Liver (tissue), 9 donors: ENCODE measurements around the gene RETREG1. TPM values are rescaled to one million over a fixed set of nuclear protein-coding genes. Genes with fewer than 3 reads are reported as not detected.

Source experiments
- DNase-seq: peaks from one replicate; pipeline ENCODE4 v3.0.0-alpha.2; 2017; ENCODE audit warnings: low spot score
- H3K27ac ChIP-seq, 2 donors: one replicate each; pipeline ENCODE4 v1.7.0; 2013; ENCODE audit warnings: inconsistent platforms in 2 of 2, low read length in 2 of 2, control low read depth in 1 of 2, low read depth in 1 of 2, mild to moderate bottlenecking in 1 of 2
- H3K27me3 ChIP-seq, 4 donors: one replicate each; pipeline versions ENCODE4 v1.6.1 to v1.7.0; 2013; ENCODE audit warnings: low read length in 3 of 4, inconsistent platforms in 1 of 4, mild to moderate bottlenecking in 1 of 4, moderate library complexity in 1 of 4; ENCODE audit not compliant: control insufficient read depth in 4 of 4, insufficient read depth in 4 of 4
- H3K36me3 ChIP-seq, 4 donors: one replicate each; pipeline versions ENCODE4 v1.6.1 to v1.7.0; 2013; ENCODE audit warnings: low read length in 3 of 4, mild to moderate bottlenecking in 3 of 4, low read depth in 1 of 4, moderate library complexity in 1 of 4; ENCODE audit not compliant: control insufficient read depth in 4 of 4, insufficient read depth in 3 of 4
- H3K4me1 ChIP-seq, 4 donors: one replicate each; pipeline versions ENCODE4 v1.6.1 to v1.7.0; 2013; ENCODE audit warnings: low read length in 3 of 4, mild to moderate bottlenecking in 3 of 4, moderate library complexity in 1 of 4; ENCODE audit not compliant: control insufficient read depth in 4 of 4, insufficient read depth in 4 of 4
- H3K4me3 ChIP-seq, 3 donors: one replicate each; pipeline versions ENCODE4 v1.6.1 to v1.7.0; 2013; ENCODE audit warnings: low read length in 3 of 3, control low read depth in 1 of 3, low read depth in 1 of 3, mild to moderate bottlenecking in 1 of 3
- H3K9ac ChIP-seq, 2 donors: one replicate each; pipeline ENCODE4 v1.7.0; 2013; ENCODE audit warnings: low read length in 2 of 2, mild to moderate bottlenecking in 2 of 2, moderate library complexity in 2 of 2, control low read depth in 1 of 2, low read depth in 1 of 2
- H3K9me3 ChIP-seq, 4 donors: one replicate each; pipeline versions ENCODE4 v1.6.1 to v1.7.0; 2013; ENCODE audit warnings: low read length in 3 of 4; ENCODE audit not compliant: control insufficient read depth in 4 of 4
- EGR1 ChIP-seq, 2 donors: IDR thresholded peaks; 2 replicates each; pipeline ENCODE4 v1.6.1; 2016 to 2018; ENCODE audit warnings: antibody characterized with exemption in 2 of 2, low read depth in 2 of 2
- FOXA1 ChIP-seq: IDR thresholded peaks from 2 replicates; pipeline ENCODE4 v1.6.1; 2016; ENCODE audit warnings: antibody characterized with exemption
- FOXA2 ChIP-seq: IDR thresholded peaks from 2 replicates; pipeline ENCODE4 v1.6.1; 2016; ENCODE audit warnings: antibody characterized with exemption
- GABPA ChIP-seq, 2 donors: IDR thresholded peaks in 1 of 2; conservative IDR thresholded peaks in 1 of 2; 2 replicates each; pipeline ENCODE4 v1.6.1; 2016; ENCODE audit warnings: antibody characterized with exemption in 2 of 2, mild to moderate bottlenecking in 1 of 2, moderate library complexity in 1 of 2
- HNF4A ChIP-seq, 2 donors: conservative IDR thresholded peaks; 2 replicates each; pipeline ENCODE4 v1.6.1; 2016; ENCODE audit warnings: antibody characterized with exemption in 2 of 2, mild to moderate bottlenecking in 2 of 2
- HNF4G ChIP-seq: IDR thresholded peaks from 2 replicates; pipeline ENCODE4 v1.6.1; 2016; ENCODE audit warnings: antibody characterized with exemption
- JUND ChIP-seq, 2 donors: IDR thresholded peaks; 2 replicates each; pipeline ENCODE4 v1.6.1; 2016; ENCODE audit warnings: antibody characterized with exemption in 2 of 2
- NR2F2 ChIP-seq: IDR thresholded peaks from 2 replicates; pipeline ENCODE4 v1.6.1; 2016; ENCODE audit warnings: antibody characterized with exemption
- RAD21 ChIP-seq, 2 donors: IDR thresholded peaks; 2 replicates each; pipeline ENCODE4 v1.6.1; 2016; ENCODE audit warnings: antibody characterized with exemption in 2 of 2, mild to moderate bottlenecking in 2 of 2
- RXRA ChIP-seq, 2 donors: IDR thresholded peaks; 2 replicates each; pipeline ENCODE4 v1.6.1; 2017 to 2018; ENCODE audit warnings: antibody characterized with exemption in 2 of 2, mild to moderate bottlenecking in 1 of 2
- SP1 ChIP-seq: IDR thresholded peaks from 2 replicates; pipeline ENCODE4 v1.6.1; 2018; ENCODE audit warnings: antibody characterized with exemption, mild to moderate bottlenecking
- TAF1 ChIP-seq: conservative IDR thresholded peaks from 2 replicates; pipeline ENCODE4 v1.6.1; 2016; ENCODE audit warnings: antibody characterized with exemption, mild to moderate bottlenecking
- YY1 ChIP-seq: IDR thresholded peaks from 2 replicates; pipeline ENCODE4 v1.6.1; 2016; ENCODE audit warnings: antibody characterized with exemption, mild to moderate bottlenecking
- WGBS: extraction: QIAGEN DNeasy Blood & Tissue Kit; methylation state at CpG from one replicate; pipeline ENCODE4 v1.1.7; 2013; 5-methylcytosine and 5-hydroxymethylcytosine counted together
- polyA plus RNA-seq, 2 donors: library from polyadenylated mRNA; stranded (reverse) in 1 of 2; unstranded in 1 of 2; fragments of 200-250 nt in 1 of 2; fragments of >200 nt in 1 of 2; fragmentation: Nextera tagmentation in 1 of 2; extraction: Ambion mirVana in 1 of 2; gene quantifications; one replicate each; pipeline versions ENCODE4 v1.2.1 to v1.2.3, GENCODE V29; 2013 to 2015
- total RNA-seq, 2 donors: library from RNA; depleted of rRNA; stranded (reverse); fragments of >200 nt; gene quantifications; one replicate each; pipeline ENCODE4 v1.2.3, GENCODE V29; 2014
- TF ChIP-seq, protein P1 (sequence below): IDR thresholded peaks from 2 replicates; pipeline ENCODE4 v1.6.1; 2016; ENCODE audit warnings: antibody characterized with exemption, mild to moderate bottlenecking
- TF ChIP-seq, protein P2 (sequence below): IDR thresholded peaks from 2 replicates; pipeline ENCODE4 v1.6.1; 2016; ENCODE audit warnings: antibody characterized with exemption
- TF ChIP-seq, protein P3 (sequence below): IDR thresholded peaks from 2 replicates; pipeline ENCODE4 v1.6.1; 2016; ENCODE audit warnings: antibody characterized with exemption
- TF ChIP-seq, protein P4 (sequence below): fragments of 150-350 bp; IDR thresholded peaks from 2 replicates; pipeline ENCODE4 v1.5.1; 2017; ENCODE audit warnings: improper control_type of control experiment, low read depth, low read length; ENCODE audit not compliant: missing input control
- TF ChIP-seq, protein P5 (sequence below): IDR thresholded peaks from 2 replicates; pipeline ENCODE4 v1.6.1; 2016; ENCODE audit warnings: antibody characterized with exemption
- donor health status: healthy.
- donor health status: healthy.
- donor health status: healthy.
- donor health status: healthy.
- donor health status: healthy.

The RETREG1 gene
- total and polyA plus RNA-seq, 4 donors, result 0.70 to 28.1 (median 4.2) TPM

- Histone ChIP-seq H3K27ac (no peak overlapping the region), H3K4me3 (no peak overlapping the region), H3K4me1 (peaks cover 5 to 40% (median 24%) of the 10 kb centered on the region in 4 donors), H3K9me3 (no peaks in the 10 kb centered on the region), H3K36me3 (peaks cover 14 to 53% (median 39%) of the 10 kb centered on the region in 4 donors), H3K9ac (no peak overlapping the region), H3K27me3 (no peaks in the 10 kb centered on the region)
- no peak for DNase-seq
- TF ChIP-seq, protein P1, sequence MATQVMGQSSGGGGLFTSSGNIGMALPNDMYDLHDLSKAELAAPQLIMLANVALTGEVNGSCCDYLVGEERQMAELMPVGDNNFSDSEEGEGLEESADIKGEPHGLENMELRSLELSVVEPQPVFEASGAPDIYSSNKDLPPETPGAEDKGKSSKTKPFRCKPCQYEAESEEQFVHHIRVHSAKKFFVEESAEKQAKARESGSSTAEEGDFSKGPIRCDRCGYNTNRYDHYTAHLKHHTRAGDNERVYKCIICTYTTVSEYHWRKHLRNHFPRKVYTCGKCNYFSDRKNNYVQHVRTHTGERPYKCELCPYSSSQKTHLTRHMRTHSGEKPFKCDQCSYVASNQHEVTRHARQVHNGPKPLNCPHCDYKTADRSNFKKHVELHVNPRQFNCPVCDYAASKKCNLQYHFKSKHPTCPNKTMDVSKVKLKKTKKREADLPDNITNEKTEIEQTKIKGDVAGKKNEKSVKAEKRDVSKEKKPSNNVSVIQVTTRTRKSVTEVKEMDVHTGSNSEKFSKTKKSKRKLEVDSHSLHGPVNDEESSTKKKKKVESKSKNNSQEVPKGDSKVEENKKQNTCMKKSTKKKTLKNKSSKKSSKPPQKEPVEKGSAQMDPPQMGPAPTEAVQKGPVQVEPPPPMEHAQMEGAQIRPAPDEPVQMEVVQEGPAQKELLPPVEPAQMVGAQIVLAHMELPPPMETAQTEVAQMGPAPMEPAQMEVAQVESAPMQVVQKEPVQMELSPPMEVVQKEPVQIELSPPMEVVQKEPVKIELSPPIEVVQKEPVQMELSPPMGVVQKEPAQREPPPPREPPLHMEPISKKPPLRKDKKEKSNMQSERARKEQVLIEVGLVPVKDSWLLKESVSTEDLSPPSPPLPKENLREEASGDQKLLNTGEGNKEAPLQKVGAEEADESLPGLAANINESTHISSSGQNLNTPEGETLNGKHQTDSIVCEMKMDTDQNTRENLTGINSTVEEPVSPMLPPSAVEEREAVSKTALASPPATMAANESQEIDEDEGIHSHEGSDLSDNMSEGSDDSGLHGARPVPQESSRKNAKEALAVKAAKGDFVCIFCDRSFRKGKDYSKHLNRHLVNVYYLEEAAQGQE, result no peak
- no peak for TF ChIP-seq RAD21 (IDR thresholded peaks at IDR 0.05)
- peak in 1 of 2 donors; percentile 31 for TF ChIP-seq HNF4A (conservative IDR thresholded peaks at IDR 0.05)
- TF ChIP-seq YY1, result no peak
- TF ChIP-seq EGR1 (IDR thresholded peaks at IDR 0.05; ENCODE audit: low read depth in 2 of 2), result no peak
- peak; percentile 18 for TF ChIP-seq NR2F2
- TF ChIP-seq RXRA (IDR thresholded peaks at IDR 0.05), result no peak
- TF ChIP-seq GABPA (IDR thresholded peaks at IDR 0.05 in 1 of 2, conservative IDR thresholded peaks at IDR 0.05 in 1 of 2), result no peak
- no peak for TF ChIP-seq HNF4G
- 94% methylated on average over 1 of the region's 1 CpG for WGBS
These were observed 155.0 kb downstream of the RETREG1 start for GRCh38 chr5:16461782-16462181.

DNA sequence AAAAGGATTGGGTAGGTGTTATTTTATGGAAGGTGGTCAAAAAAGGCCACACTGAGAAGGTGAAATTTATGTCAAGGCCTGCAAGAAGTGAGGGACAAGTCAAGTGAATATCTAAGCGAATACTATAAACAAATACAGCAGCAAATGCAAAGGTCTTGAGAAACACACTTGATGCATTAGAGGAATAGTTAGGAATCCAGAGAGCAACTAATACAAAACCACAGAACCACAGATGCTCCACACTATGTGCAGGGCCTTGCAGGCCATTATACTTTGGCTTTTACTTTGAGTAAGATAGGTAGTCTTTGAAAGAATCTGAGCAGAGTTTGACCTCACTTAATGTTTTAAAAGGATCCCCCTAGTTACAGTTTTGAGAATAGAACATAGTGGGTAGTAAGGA is 155.8 kb downstream of the RETREG1 start:
- Histone ChIP-seq H3K9ac (no peak overlapping the region), H3K9me3 (no peaks in the 10 kb centered on the region), H3K27ac (no peak overlapping the region), H3K36me3 (peaks cover 14 to 60% (median 39%) of the 10 kb centered on the region in 4 donors), H3K27me3 (no peaks in the 10 kb centered on the region), H3K4me3 (no peak overlapping the region), H3K4me1 (peaks cover 5 to 34% (median 22%) of the 10 kb centered on the region in 4 donors)
- DNase-seq, result no peak
- TF ChIP-seq, protein P1, result no peak
- TF ChIP-seq YY1, result no peak
- no peak for TF ChIP-seq FOXA1
- TF ChIP-seq HNF4A (conservative IDR thresholded peaks at IDR 0.05), result no peak
- TF ChIP-seq FOXA2, result no peak
- no peak for TF ChIP-seq NR2F2
- TF ChIP-seq TAF1, result no peak
- no peak for TF ChIP-seq EGR1 (IDR thresholded peaks at IDR 0.05; ENCODE audit: low read depth in 2 of 2)
- TF ChIP-seq, protein P2, sequence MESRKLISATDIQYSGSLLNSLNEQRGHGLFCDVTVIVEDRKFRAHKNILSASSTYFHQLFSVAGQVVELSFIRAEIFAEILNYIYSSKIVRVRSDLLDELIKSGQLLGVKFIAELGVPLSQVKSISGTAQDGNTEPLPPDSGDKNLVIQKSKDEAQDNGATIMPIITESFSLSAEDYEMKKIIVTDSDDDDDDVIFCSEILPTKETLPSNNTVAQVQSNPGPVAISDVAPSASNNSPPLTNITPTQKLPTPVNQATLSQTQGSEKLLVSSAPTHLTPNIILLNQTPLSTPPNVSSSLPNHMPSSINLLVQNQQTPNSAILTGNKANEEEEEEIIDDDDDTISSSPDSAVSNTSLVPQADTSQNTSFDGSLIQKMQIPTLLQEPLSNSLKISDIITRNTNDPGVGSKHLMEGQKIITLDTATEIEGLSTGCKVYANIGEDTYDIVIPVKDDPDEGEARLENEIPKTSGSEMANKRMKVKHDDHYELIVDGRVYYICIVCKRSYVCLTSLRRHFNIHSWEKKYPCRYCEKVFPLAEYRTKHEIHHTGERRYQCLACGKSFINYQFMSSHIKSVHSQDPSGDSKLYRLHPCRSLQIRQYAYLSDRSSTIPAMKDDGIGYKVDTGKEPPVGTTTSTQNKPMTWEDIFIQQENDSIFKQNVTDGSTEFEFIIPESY, result no peak
- TF ChIP-seq, protein P3, sequence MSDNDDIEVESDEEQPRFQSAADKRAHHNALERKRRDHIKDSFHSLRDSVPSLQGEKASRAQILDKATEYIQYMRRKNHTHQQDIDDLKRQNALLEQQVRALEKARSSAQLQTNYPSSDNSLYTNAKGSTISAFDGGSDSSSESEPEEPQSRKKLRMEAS, result no peak
- TF ChIP-seq JUND (IDR thresholded peaks at IDR 0.05), result no peak
- no peak for TF ChIP-seq HNF4G
- TF ChIP-seq, protein P4, sequence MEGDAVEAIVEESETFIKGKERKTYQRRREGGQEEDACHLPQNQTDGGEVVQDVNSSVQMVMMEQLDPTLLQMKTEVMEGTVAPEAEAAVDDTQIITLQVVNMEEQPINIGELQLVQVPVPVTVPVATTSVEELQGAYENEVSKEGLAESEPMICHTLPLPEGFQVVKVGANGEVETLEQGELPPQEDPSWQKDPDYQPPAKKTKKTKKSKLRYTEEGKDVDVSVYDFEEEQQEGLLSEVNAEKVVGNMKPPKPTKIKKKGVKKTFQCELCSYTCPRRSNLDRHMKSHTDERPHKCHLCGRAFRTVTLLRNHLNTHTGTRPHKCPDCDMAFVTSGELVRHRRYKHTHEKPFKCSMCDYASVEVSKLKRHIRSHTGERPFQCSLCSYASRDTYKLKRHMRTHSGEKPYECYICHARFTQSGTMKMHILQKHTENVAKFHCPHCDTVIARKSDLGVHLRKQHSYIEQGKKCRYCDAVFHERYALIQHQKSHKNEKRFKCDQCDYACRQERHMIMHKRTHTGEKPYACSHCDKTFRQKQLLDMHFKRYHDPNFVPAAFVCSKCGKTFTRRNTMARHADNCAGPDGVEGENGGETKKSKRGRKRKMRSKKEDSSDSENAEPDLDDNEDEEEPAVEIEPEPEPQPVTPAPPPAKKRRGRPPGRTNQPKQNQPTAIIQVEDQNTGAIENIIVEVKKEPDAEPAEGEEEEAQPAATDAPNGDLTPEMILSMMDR, result no peak
- TF ChIP-seq GABPA (IDR thresholded peaks at IDR 0.05 in 1 of 2, conservative IDR thresholded peaks at IDR 0.05 in 1 of 2), result no peak
- TF ChIP-seq RXRA (IDR thresholded peaks at IDR 0.05), result no peak
- no peak for TF ChIP-seq SP1
- TF ChIP-seq, protein P5, sequence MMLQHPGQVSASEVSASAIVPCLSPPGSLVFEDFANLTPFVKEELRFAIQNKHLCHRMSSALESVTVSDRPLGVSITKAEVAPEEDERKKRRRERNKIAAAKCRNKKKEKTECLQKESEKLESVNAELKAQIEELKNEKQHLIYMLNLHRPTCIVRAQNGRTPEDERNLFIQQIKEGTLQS, result no peak
- WGBS, result 98% methylated on average over 1 of the region's 1 CpG
